Neural progenitor cell (in vitro differentiated cells): ENCODE measurements around the gene TMEM74B.

ENCODE experiments used
- CTCF ChIP-seq: fragments of 200-600 bp; sonication (generic); IDR thresholded peaks from 2 replicates; pipeline ENCODE4 v1.5.1; 2017; ENCODE audit warnings: antibody characterized with exemption, mild to moderate bottlenecking
- EZH2 ChIP-seq: fragments of 200-600 bp; sonication (generic); IDR thresholded peaks from 2 replicates; pipeline ENCODE4 v1.6.1; 2017; ENCODE audit warnings: antibody characterized with exemption, mild to moderate bottlenecking, moderate library complexity
- EZH2phosphoT487 ChIP-seq: fragments of 200-600 bp; sonication (generic); IDR thresholded peaks from 2 replicates; pipeline ENCODE4 v1.6.1; 2017; ENCODE audit warnings: antibody characterized with exemption

- TF ChIP-seq CTCF (no peak), EZH2 (no peak), EZH2phosphoT487 (no peak)
These were observed 13.0 kb upstream of the TMEM74B start for GRCh38 chr20:1197801-1198200.
